Left lung (tissue), 10 donors: ENCODE measurements around the gene ADAM19. TPM values are rescaled to one million over a fixed set of nuclear protein-coding genes. Genes with fewer than 3 reads are reported as not detected.

Experiments used
- ATAC-seq: fragments of 200-7000 bp; cut with Tn5 transposase; one replicate; pipeline ENCODE4 v1.9.1; 2020; ENCODE audit warnings: moderate library complexity
- DNase-seq, 4 donors: peaks; one replicate each; pipeline ENCODE4 v3.0.0-alpha.2; 2013 to 2020
- H3K27ac ChIP-seq, 2 donors: fragments of 200-600 bp; sonication (generic) in 1 of 2; one replicate each; pipeline versions ENCODE4 v1.5.0 to v1.8.0; 2020 to 2021
- H3K27me3 ChIP-seq, 2 donors: fragments of 200-600 bp; sonication (generic) in 1 of 2; one replicate each; pipeline versions ENCODE4 v1.5.0 to v1.8.0; 2020 to 2021
- H3K36me3 ChIP-seq, 2 donors: fragments of 200-600 bp; sonication (generic) in 1 of 2; one replicate each; pipeline versions ENCODE4 v1.5.0 to v1.8.0; 2020 to 2021
- H3K4me1 ChIP-seq, 2 donors: fragments of 200-600 bp; one replicate each; pipeline ENCODE4 v1.8.0; 2021
- H3K4me3 ChIP-seq, 2 donors: fragments of 200-600 bp; sonication (generic) in 1 of 2; one replicate each; pipeline versions ENCODE4 v1.5.0 to v1.8.0; 2020 to 2021; ENCODE audit warnings: mild to moderate bottlenecking in 1 of 2
- H3K9me3 ChIP-seq, 2 donors: fragments of 200-600 bp; sonication (generic) in 1 of 2; one replicate each; pipeline versions ENCODE4 v1.5.0 to v1.8.0; 2020 to 2021
- intact Hi-C, 2 donors: fragments of 100-400 bp; cut with DNase I; formaldehyde crosslinking; loops; one replicate each; pipeline versions ENCODE4 v1.11.2 to v1.14.2; 2022
- polyA plus RNA-seq, 6 donors: library from polyadenylated mRNA; unstranded; fragments of 120-200 nt; gene quantifications; one replicate each; pipeline ENCODE4 v1.2.1, GENCODE V29; 2013; ENCODE audit not compliant: insufficient read length in 6 of 6
- total RNA-seq, 2 donors: library from RNA; stranded (reverse); fragmentation: NEBNext Ultra II Directional; extraction: Animal tissue kit (Norgen Biotek cat#: 25700); gene quantifications; one replicate each; pipeline ENCODE4 v1.2.1, GENCODE V29; 2021
- TF ChIP-seq, protein P1 (sequence below), 2 donors: fragments of 200-600 bp; sonication (generic) in 1 of 2; IDR thresholded peaks; one replicate each; pipeline versions ENCODE4 v1.5.0 to v1.8.0; 2021; ENCODE audit warnings: antibody characterized with exemption in 2 of 2
- donor health status: DM: no; HTN: yes; CAD: no.
- donor health status: DM: no; HTN: no; CAD: no.

Gene ADAM19
- total and polyA plus RNA-seq, 8 donors: 14.9 to 21.5 (median 19.2) TPM

DNA sequence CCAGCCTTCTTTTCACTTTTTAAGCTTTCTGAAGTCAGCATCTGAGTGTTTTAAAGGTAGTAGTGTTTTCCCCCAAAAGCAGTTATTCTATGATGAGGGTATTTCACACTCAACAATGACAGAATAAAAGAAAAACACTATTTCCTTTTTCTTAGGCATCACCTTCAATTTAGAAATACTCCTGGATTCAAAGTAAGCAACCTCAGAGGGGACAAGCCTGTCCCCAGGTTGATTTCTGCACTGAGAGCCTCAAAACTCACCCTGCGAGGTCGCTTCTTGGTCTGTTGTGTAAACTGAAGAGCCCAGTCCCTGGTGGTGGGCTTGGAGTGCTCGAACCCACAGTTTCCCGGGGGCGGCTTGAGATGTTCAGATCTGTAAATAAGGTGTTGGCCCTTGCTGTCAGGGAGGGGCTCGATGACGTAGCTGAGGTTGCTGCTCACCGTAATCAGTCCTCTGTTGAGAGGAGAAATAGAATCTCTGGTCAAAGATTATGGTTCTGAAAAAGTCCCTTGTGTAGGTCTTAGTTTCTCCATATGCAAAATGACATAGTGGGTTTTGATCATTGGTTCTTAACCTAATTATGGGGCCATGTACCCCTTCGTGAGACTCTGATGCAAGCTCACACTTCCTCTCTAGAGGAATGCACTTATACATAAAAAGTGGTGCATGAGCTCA lies 55.9 kb downstream of the ADAM19 start:
- peaks cover 0 to 15% of the 10 kb centered on the region in 2 donors for H3K36me3 ChIP-seq
- H3K27me3 ChIP-seq: no peaks in the 10 kb centered on the region
- H3K9me3 ChIP-seq: no peaks in the 10 kb centered on the region
- ATAC-seq (no peak), DNase-seq (no peak)
- H3K4me1 ChIP-seq: peaks cover 5 to 17% of the 10 kb centered on the region in 2 donors
- H3K4me3 ChIP-seq: no peak overlapping the region
- no peak overlapping the region for H3K27ac ChIP-seq
- TF ChIP-seq, protein P1, sequence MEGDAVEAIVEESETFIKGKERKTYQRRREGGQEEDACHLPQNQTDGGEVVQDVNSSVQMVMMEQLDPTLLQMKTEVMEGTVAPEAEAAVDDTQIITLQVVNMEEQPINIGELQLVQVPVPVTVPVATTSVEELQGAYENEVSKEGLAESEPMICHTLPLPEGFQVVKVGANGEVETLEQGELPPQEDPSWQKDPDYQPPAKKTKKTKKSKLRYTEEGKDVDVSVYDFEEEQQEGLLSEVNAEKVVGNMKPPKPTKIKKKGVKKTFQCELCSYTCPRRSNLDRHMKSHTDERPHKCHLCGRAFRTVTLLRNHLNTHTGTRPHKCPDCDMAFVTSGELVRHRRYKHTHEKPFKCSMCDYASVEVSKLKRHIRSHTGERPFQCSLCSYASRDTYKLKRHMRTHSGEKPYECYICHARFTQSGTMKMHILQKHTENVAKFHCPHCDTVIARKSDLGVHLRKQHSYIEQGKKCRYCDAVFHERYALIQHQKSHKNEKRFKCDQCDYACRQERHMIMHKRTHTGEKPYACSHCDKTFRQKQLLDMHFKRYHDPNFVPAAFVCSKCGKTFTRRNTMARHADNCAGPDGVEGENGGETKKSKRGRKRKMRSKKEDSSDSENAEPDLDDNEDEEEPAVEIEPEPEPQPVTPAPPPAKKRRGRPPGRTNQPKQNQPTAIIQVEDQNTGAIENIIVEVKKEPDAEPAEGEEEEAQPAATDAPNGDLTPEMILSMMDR (IDR thresholded peaks at IDR 0.05): no peak
- intact Hi-C loops: no loop called here

DNA sequence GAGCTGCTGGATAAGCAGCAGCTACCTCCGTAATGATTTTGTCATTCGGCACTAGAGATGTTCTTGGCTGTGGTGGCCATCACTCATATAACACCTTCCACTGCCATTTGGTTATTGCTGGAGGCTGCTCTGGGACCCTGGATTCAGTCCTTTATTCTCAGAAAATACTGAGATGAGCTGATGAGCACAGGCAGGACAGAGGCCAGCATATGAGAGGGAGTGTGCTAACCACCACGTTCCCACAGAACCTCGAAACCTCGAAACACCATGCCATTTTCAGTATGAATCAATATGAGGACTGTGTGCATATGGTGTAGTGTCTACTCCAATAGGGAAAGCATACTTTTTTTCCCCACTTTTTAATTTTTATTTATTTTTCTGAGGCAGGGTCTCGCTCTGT lies 56.6 kb downstream of the ADAM19 start:
- intact Hi-C loops: no loop called here
- ATAC-seq (no peak), DNase-seq (no peak)
- Histone ChIP-seq H3K4me1 (peaks cover 5 to 17% of the 10 kb centered on the region in 2 donors), H3K36me3 (peaks cover 0 to 16% of the 10 kb centered on the region in 2 donors), H3K4me3 (no peak overlapping the region), H3K27ac (peak overlapping the region in 1 of 2 donors; percentile 30), H3K9me3 (no peaks in the 10 kb centered on the region), H3K27me3 (no peaks in the 10 kb centered on the region)
- TF ChIP-seq, protein P1 (IDR thresholded peaks at IDR 0.05): no peak

DNA sequence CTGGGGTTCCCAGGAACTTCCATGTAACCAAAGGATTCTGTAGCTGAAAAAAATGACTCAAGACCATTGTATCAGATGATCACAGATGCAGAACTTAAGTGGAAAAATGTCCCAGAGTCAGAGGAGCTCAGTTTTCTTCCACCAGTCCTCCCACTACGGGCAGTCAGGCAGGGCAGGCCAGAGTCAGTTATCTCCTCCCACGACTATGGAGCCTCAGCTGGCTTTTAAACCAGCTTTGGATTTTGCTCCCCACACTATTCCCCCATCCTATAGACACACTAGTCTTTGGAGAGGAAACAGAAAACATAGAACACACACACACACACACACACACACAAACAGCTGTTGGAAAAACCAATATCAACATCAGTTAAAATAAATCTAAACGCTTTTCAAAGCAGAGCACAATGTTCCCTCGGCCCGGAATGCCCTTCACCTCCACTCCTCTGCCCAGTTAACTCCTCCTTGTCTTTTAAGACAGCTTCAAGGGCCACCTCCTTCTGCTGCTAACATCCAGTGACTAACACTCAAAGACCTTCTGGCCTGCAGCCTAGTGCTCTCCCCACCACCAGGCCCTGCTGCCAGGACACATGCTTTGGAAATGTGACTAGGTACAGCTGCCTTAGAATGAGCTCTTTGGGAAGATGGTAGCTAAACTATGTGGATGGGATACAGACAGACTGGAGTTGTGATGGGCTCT lies 58.8 kb downstream of the ADAM19 start:
- ATAC-seq: peak; percentile 73
- no peaks in the 10 kb centered on the region for H3K9me3 ChIP-seq
- peak in 1 of 4 donors; percentile 60 for DNase-seq
- peaks cover 6 to 20% of the 10 kb centered on the region in 2 donors for H3K4me1 ChIP-seq
- H3K4me3 ChIP-seq: no peak overlapping the region
- intact Hi-C loops: no loop called here
- H3K36me3 ChIP-seq: peaks cover 0 to 26% of the 10 kb centered on the region in 2 donors
- H3K27ac ChIP-seq: peak overlapping the region; percentile 57 to 70
- H3K27me3 ChIP-seq: no peaks in the 10 kb centered on the region
- TF ChIP-seq, protein P1 (IDR thresholded peaks at IDR 0.05): no peak

DNA sequence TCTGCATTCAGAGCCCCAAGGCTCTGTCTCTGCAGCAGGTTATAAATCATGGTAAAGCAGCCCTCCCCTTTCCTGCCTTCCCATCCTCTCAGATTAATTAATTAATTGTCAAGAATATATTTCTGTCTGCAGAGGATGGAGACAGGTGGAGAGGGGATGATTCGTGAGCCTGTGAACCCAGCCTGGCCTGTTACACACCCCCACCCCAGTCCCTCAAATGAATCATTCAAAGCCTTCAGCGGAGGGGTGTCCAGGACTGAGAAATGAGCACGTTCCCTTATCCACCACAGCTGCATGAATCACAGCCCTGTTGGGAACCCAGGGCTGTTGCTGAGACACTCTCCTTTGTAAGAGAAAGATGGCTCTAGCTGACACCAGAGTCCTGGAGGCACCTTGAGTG lies 59.6 kb downstream of the ADAM19 start:
- Histone ChIP-seq H3K4me1 (peaks cover 11 to 19% of the 10 kb centered on the region in 2 donors), H3K4me3 (no peak overlapping the region), H3K27me3 (no peaks in the 10 kb centered on the region), H3K36me3 (peaks cover 0 to 26% of the 10 kb centered on the region in 2 donors), H3K9me3 (no peaks in the 10 kb centered on the region), H3K27ac (peak overlapping the region; percentile 57 to 70)
- DNase-seq (no peak), ATAC-seq (peak; percentile 38)
- intact Hi-C loops: no loop called here
- TF ChIP-seq, protein P1 (IDR thresholded peaks at IDR 0.05): no peak

DNA sequence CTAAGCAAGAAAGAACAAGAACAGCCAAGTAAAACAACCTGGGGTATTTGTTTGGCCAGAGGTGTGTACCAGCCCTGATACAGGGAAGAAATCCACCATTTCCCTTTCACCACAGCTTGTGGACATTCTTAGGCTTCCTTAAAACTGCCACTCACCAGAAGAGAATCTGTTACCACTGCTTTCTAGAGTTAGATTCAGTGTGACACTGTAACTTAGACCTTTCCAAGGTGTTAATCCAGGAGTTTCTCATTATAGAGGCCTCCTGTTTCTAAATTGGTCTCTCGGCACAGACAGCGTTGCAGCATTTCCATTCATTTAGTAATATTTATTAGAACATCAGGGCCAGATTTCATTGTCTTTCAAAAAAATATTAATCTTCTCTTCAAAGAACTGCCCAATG lies 60.6 kb downstream of the ADAM19 start:
- DNase-seq (no peak), ATAC-seq (no peak)
- intact Hi-C loops: no loop called here
- no peak overlapping the region for H3K27ac ChIP-seq
- peaks cover 0 to 26% of the 10 kb centered on the region in 2 donors for H3K36me3 ChIP-seq
- no peaks in the 10 kb centered on the region for H3K9me3 ChIP-seq
- TF ChIP-seq, protein P1 (IDR thresholded peaks at IDR 0.05): no peak
- peaks cover 12 to 14% of the 10 kb centered on the region in 2 donors for H3K4me1 ChIP-seq
- H3K27me3 ChIP-seq: no peaks in the 10 kb centered on the region
- H3K4me3 ChIP-seq: no peak overlapping the region
